ENCODE results near the gene KLF1. TPM values are rescaled to one million over a fixed set of nuclear protein-coding genes. Genes with fewer than 3 reads are reported as not detected.

The KLF1 gene
- total and polyA plus RNA-seq, 2 of the 13 experiments (the other 11 are each of a cell fraction or from before 2014, with no cell fraction given), result not detected

- no peak for TF ChIP-seq ZBTB10 (CRISPR knock-in tag; IDR thresholded peaks at IDR 0.05; ENCODE audit: borderline replicate concordance)
- peak; percentile 80; the same call in 1 of the 2 replicates for TF ChIP-seq ZNF329 (CRISPR knock-in tag; IDR thresholded peaks at IDR 0.05; ENCODE audit: low read depth)
- no peak for TF ChIP-seq ZNF326 (CRISPR knock-in tag; IDR thresholded peaks at IDR 0.05; ENCODE audit: borderline replicate concordance)
- no peak for TF ChIP-seq SNAI1 (CRISPR knock-in tag; IDR thresholded peaks at IDR 0.05; ENCODE audit: borderline replicate concordance)
- no peak for TF ChIP-seq MBNL3 (CRISPR knock-in tag; conservative IDR thresholded peaks at IDR 0.05)
- no peak; the same call in 1 of the 2 replicates for TF ChIP-seq EED (CRISPR knock-in tag; IDR thresholded peaks at IDR 0.05)
- TF ChIP-seq ZMAT3 (CRISPR knock-in tag; conservative IDR thresholded peaks at IDR 0.05), result 0 out of 2 replicates have a peak, but pooled peaks have one; percentile 45
- no peak for TF ChIP-seq THAP8 (CRISPR knock-in tag; IDR thresholded peaks at IDR 0.05; ENCODE audit: borderline replicate concordance)
- no peak for TF ChIP-seq ZNF180 (CRISPR knock-in tag; IDR thresholded peaks at IDR 0.05; ENCODE audit: borderline replicate concordance, low read depth)
- TF ChIP-seq KLF6 (CRISPR knock-in tag; IDR thresholded peaks at IDR 0.05), result no peak; the same call in 1 of the 2 replicates
- peak; percentile 68 for TF ChIP-seq POGK (CRISPR knock-in tag; conservative IDR thresholded peaks at IDR 0.05)
- no peak for TF ChIP-seq ONECUT2 (CRISPR knock-in tag; IDR thresholded peaks at IDR 0.05)
- TF ChIP-seq NFRKB (IDR thresholded peaks at IDR 0.05), result no peak
- TF ChIP-seq SPEN (CRISPR knock-in tag; IDR thresholded peaks at IDR 0.05; ENCODE audit: low read depth), result peak; percentile 56; the same call in 1 of the 2 replicates
- TF ChIP-seq ZNF281 (CRISPR knock-in tag; IDR thresholded peaks at IDR 0.05; ENCODE audit: borderline replicate concordance), result peak; percentile 33; the same call in 1 of the 2 replicates
- no peak for TF ChIP-seq ZNF234 (CRISPR knock-in tag; conservative IDR thresholded peaks at IDR 0.05)
- no peak for TF ChIP-seq ZNF484 (CRISPR knock-in tag; IDR thresholded peaks at IDR 0.05; ENCODE audit: borderline replicate concordance, low read depth)
- no peak; the same call in 1 of the 2 replicates for TF ChIP-seq DNMT1 (CRISPR knock-in tag; IDR thresholded peaks at IDR 0.05)
- TF ChIP-seq ZNF136 (CRISPR knock-in tag; IDR thresholded peaks at IDR 0.05; ENCODE audit: low read depth), result 0 out of 2 replicates have a peak, but pooled peaks have one; percentile 17
- TF ChIP-seq ZNF670 (CRISPR knock-in tag; IDR thresholded peaks at IDR 0.05; ENCODE audit: borderline replicate concordance), result no peak
- TF ChIP-seq ZSCAN22 (CRISPR knock-in tag; IDR thresholded peaks at IDR 0.05), result peak; percentile 90
- no peak for TF ChIP-seq POLR2AphosphoS2 (IDR thresholded peaks at IDR 0.05; ENCODE audit: low read depth, low read length)
Measured at GRCh38 chr19:12933287-12934072, 46.5 kb upstream of the KLF1 start, which contains the start of gene FARSA (continued).
